CD1c-positive myeloid dendritic cell (primary cell): ENCODE data around the gene ATP1B1.
"Not testable (repeated sequence)": the region's sequence is repeated elsewhere in the genome, so short reads cannot be mapped to it uniquely, and the experiment has no call there.

Experiments
- DNase-seq: peaks from one replicate; pipeline ENCODE4 v3.0.0-alpha.2; 2016; ENCODE audit errors: extremely low spot score

ATP1B1 gene

GRCh38 chr1:169115891-169116585 lies 9.5 kb downstream of the ATP1B1 start:
- DNase-seq: peak; percentile 74

DNA sequence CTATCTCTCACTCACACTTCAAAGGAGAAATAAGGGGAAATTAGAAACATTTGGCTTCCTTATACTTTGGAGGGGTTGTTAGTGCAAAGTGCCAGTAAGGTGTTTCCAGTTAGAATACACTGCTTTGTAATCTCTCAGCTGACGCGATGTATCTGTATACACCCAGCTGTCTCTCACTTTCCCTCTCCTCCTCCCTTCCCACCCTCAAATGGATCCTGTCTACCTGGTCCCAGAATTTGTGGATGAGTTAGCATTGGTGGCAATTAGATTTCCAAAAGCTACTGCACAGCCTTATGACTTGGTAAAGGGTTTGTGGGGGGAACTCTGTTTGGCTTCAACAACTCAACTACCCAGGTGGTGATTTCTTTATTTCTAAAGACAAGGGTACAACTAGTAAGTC lies 10.5 kb downstream of the ATP1B1 start:
- no peak for DNase-seq

DNA sequence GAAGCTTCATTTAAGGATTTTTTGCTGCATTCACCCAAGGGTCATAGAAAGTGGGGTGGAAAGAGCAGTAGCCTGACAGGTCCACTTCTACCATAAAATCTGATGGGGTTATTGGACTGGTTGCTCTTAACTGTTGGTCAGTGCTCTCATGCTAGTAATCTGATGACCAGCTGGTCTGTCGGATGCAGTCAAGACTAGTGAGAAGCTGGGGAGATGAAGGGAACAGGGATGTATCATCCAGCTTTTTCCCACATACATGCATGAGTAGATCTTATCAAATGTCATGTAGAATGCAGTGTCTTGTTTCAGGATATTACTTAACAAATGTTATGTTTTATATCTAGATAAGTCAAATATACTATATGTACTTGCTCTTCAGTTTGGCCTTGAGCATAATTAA lies 11.1 kb downstream of the ATP1B1 start:
- no peak for DNase-seq

DNA sequence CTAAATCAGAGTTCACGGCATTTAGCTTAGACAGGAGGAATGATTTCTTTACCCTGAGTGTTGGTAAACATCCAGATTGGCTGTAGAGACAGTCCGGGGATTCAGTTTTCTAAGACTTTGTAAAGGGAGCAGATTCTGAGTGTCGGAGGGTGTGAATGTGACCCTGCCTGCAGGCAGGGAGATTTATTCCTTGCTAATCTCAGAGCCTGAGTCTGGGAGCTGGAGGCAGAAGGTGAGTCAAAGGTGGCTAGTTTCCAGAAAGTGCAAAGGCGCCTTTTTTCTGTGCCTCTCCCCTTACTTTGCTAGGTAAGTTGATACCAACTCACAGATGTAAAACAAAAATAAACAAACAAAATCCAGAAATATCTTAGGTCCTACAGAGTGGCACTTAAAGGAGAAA lies 11.7 kb downstream of the ATP1B1 start:
- no peak for DNase-seq

DNA sequence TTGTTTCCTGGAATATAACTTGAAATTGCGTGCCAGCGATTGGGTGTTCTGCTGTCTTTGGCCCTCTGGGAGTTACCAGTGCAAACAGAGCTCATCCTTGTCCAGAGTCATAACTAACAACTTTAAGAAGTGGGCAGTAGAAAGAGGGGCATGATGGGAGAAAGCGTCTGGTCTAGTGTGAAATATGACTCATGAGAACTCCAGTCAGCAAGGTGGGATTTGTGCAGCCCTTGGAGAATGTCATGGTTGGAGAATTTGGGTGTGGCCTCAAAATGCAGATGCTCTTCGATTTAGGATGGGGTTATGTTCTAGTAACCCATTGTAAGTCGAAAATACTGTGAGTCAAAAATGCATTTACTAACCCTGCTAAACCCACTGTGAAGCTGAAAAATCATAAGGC lies 12.9 kb downstream of the ATP1B1 start:
- DNase-seq: no peak

- no peak for DNase-seq
Observed at GRCh38 chr1:169120066-169120465, 13.6 kb downstream of the ATP1B1 start.

GRCh38 chr1:169121146-169121923 lies 14.8 kb downstream of the ATP1B1 start:
- no peak for DNase-seq

GRCh38 chr1:169122976-169123375 lies 16.5 kb downstream of the ATP1B1 start:
- DNase-seq: no peak

- no peak for DNase-seq
Observed at GRCh38 chr1:169124459-169124858, 18.0 kb downstream of the ATP1B1 start.

GRCh38 chr1:169125597-169125996 lies 19.1 kb downstream of the ATP1B1 start:
- DNase-seq: not testable (repeated sequence)

- no peak for DNase-seq
Observed at GRCh38 chr1:169126335-169126734, 19.8 kb downstream of the ATP1B1 start.

GRCh38 chr1:169127305-169127704 lies 20.8 kb downstream of the ATP1B1 start:
- no peak for DNase-seq

DNA sequence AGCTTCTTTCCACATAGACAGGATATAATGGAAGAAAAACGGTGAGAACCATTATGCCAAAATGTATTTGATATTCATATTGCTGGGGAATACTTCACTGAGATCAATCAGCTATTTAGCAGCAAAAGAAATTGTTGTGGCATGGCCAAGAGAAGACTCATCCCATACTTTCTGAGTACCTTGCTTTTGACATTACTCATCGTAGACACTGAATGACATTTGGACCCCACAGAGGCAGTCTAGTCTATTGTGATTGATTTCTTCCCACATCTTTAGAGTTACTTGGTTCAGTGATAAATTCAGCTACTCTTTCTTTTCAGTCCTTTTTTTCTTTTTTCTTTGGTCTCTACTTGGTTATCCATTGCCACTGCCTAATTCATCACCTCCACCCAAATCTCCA lies 22.1 kb downstream of the ATP1B1 start:
- no peak for DNase-seq

DNA sequence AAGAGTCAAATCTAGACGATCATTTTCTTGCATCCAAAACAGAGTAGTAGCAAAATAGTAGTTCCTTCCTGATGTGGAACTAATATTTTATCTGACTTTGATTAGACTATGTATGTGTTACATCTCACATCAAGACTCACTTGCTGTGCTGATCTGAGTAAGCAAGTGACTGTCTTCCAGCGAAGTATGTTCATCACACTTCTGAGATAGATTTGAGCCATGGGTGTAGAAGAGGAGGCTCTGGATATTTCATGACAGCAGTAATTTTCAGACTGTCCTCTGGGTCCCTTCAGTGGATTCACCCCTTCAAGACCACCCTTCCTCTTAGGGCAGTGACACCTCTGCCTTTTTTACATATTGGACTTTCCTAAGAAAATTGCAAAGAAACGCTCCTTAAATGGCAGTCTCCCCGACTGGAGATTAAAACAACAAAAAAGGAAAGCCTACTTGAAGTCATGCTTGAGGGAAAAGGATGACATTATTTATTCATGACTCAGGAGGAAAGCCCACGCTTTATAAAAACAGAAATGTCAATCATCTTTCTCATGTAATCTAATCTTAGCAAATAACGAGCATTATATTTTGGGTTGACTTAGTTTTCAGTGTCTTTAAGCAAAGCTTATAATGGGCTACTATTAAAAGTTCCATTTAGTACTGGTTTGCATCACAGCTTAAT lies 22.8 kb downstream of the ATP1B1 start:
- DNase-seq: no peak

- no peak for DNase-seq
Observed at GRCh38 chr1:169130683-169131082, 24.2 kb downstream of the ATP1B1 start.

- no peak for DNase-seq
Observed at GRCh38 chr1:169132512-169133227, 26.2 kb downstream of the ATP1B1 start.

- no peak for DNase-seq
Observed at GRCh38 chr1:169133228-169133576, 26.7 kb downstream of the ATP1B1 start.

GRCh38 chr1:169133801-169134502 lies 27.5 kb downstream of the ATP1B1 start:
- no peak for DNase-seq

GRCh38 chr1:169137357-169137756 lies 30.9 kb downstream of the ATP1B1 start:
- no peak for DNase-seq

DNA sequence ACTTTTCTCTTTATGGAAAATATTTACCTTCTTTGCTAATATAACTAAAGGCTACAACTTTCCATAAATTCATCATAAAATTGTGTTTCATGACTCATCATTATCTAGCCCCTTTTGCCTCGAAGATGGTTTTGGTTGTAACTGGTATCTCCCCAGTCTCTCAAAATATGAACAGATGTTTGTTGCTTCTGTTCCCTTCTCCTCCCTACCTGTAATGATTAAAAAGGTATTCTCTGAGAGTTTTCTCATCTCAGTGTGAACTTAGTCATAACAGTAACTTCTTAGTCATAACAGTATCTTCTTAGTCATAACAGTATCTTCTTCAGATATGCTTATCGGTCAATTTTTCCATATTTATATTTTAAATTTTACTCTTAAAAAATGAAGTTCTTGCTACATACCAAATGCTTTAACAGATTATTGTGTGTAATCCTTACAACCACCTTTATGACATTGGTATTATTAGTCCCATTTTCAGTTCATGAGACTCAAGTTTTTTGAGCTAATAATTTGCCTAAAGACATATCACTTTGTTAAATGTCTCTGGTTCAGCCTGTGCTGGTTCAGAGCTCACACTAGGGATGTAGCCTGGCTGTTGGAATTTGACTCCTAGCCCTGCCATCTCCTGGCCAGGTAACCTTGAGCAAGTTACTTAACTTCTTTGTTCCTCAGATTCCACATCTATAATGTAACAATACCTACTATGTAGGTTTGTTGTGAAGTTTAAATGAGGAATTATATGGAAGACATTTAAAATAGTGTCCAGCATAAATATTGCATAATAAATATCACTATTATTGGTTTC lies 32.6 kb downstream of the ATP1B1 start:
- DNase-seq: peak; percentile 24

- no peak for DNase-seq
Observed at GRCh38 chr1:169141356-169141755, 34.9 kb downstream of the ATP1B1 start.
